H1 (cell line): ENCODE results near the gene ITGB2. TPM values are rescaled to one million over a fixed set of nuclear protein-coding genes. Genes with fewer than 3 reads are reported as not detected.

Experiments
- CTCF ChIA-PET: fragments of 300-600 bp; sonication (Branson Sonifier 250); formaldehyde crosslinking; loops from one replicate; lab custom pipeline; 2021; ENCODE audit not compliant: partially characterized antibody; lab: Charles Lee
- POLR2A ChIA-PET: fragments of 300-600 bp; sonication (Branson Sonifier 250); formaldehyde crosslinking; loops from one replicate; lab custom pipeline; 2021; ENCODE audit warnings: inconsistent platforms; ENCODE audit not compliant: partially characterized antibody; lab: Charles Lee
- DNase-seq, 2 experiments: peaks; one replicate each; pipeline versions ENCODE4 v3.0.0 to v3.0.0-alpha.2; 2010 to 2022; ENCODE audit warnings: low spot score in 2 of 2, low read depth in 1 of 2, mixed read lengths in 1 of 2
- FAIRE-seq: peaks from 2 replicates; lab custom pipeline; 2011; peaks lifted over from hg19 to GRCh38; lab: Jason Lieb, UNC
- H2AFZ ChIP-seq: 2 replicates; pipeline ENCODE4 v1.8.1; 2012; ENCODE audit warnings: low read length, inconsistent platforms
- H2AK5ac ChIP-seq: 2 replicates; pipeline ENCODE4 v1.6.1; 2013; ENCODE audit warnings: low read depth, low read length
- H2BK120ac ChIP-seq: replicated peaks from 2 replicates; pipeline ENCODE3; 2013; ENCODE audit warnings: low read depth, low read length, inconsistent platforms
- H2BK12ac ChIP-seq: 2 replicates; pipeline ENCODE4 v1.6.1; 2013; ENCODE audit warnings: low read depth, low read length
- H2BK15ac ChIP-seq: 2 replicates; pipeline ENCODE4 v1.6.1; 2013; ENCODE audit warnings: low read length
- H2BK20ac ChIP-seq: 2 replicates; pipeline ENCODE4 v1.6.1; 2013; ENCODE audit warnings: low read length
- H2BK5ac ChIP-seq: 2 replicates; pipeline ENCODE4 v1.6.1; 2013; ENCODE audit warnings: low read depth, low read length
- H3K14ac ChIP-seq: 2 replicates; pipeline ENCODE4 v1.6.1; 2013; ENCODE audit warnings: inconsistent platforms; ENCODE audit not compliant: insufficient read length
- H3K18ac ChIP-seq: 2 replicates; pipeline ENCODE4 v1.6.1; 2013; ENCODE audit warnings: low read length; ENCODE audit errors: extremely low read depth
- H3K23ac ChIP-seq: 2 replicates; pipeline ENCODE4 v1.6.1; 2013; ENCODE audit warnings: inconsistent platforms; ENCODE audit not compliant: insufficient read length
- H3K23me2 ChIP-seq: 2 replicates; pipeline ENCODE4 v1.6.1; 2013; ENCODE audit warnings: low read depth, low read length
- H3K27ac ChIP-seq: 2 replicates; pipeline ENCODE4 v1.6.1; 2011; ENCODE audit warnings: low read depth, low read length, inconsistent platforms
- H3K27me3 ChIP-seq, 4 experiments: replicated peaks in 1 of 4; 1 replicate in 1 of 4; 2 replicates in 3 of 4; pipeline versions ENCODE4 v1.6.1 to v1.8.1; 2011 to 2013; ENCODE audit warnings: low read length in 3 of 4, mild to moderate bottlenecking in 3 of 4, inconsistent platforms in 2 of 4, mixed read lengths in 2 of 4, moderate library complexity in 1 of 4; ENCODE audit not compliant: control insufficient read depth in 3 of 4, insufficient read depth in 3 of 4; ENCODE audit errors: extremely low read depth in 1 of 4
- H3K36me3 ChIP-seq, 4 experiments: 2 replicates each; pipeline versions ENCODE4 v1.6.1 to v1.8.1; 2011 to 2013; ENCODE audit warnings: mild to moderate bottlenecking in 4 of 4, low read length in 3 of 4, moderate library complexity in 2 of 4, control low read depth in 1 of 4, inconsistent platforms in 1 of 4; ENCODE audit not compliant: insufficient read depth in 4 of 4, control insufficient read depth in 2 of 4
- H3K4ac ChIP-seq: replicated peaks from 2 replicates; pipeline ENCODE3; 2013; ENCODE audit warnings: low read length, low read depth, mixed read lengths, inconsistent platforms; ENCODE audit not compliant: insufficient read length
- H3K4me1 ChIP-seq, 4 experiments: replicated peaks in 1 of 4; 1 replicate in 1 of 4; 2 replicates in 3 of 4; pipeline versions ENCODE4 v1.6.1 to v1.8.1; 2011 to 2013; ENCODE audit warnings: low read length in 3 of 4, inconsistent platforms in 2 of 4, mixed read lengths in 1 of 4; ENCODE audit not compliant: insufficient read depth in 4 of 4, control insufficient read depth in 3 of 4
- H3K4me2 ChIP-seq, 2 experiments: 2 replicates each; pipeline versions ENCODE4 v1.6.1 to v1.8.1; 2011 to 2013; ENCODE audit warnings: low read depth in 2 of 2, low read length in 2 of 2, control low read depth in 1 of 2, inconsistent platforms in 1 of 2, mild to moderate bottlenecking in 1 of 2; ENCODE audit not compliant: insufficient read depth in 1 of 2
- H3K4me3 ChIP-seq, 4 experiments: fragments of 200-600, 300-600 bp in 1 of 4; sonication (generic), shearing (Covaris generic), sonication (Bioruptor Twin) in 1 of 4; 2 replicates each; pipeline versions ENCODE4 v1.5.1 to v1.8.1; 2011 to 2016; ENCODE audit warnings: low read length in 4 of 4, low read depth in 3 of 4, control low read depth in 2 of 4, inconsistent platforms in 2 of 4, mild to moderate bottlenecking in 2 of 4, mixed read lengths in 1 of 4, moderate library complexity in 1 of 4; ENCODE audit not compliant: insufficient read depth in 2 of 4; ENCODE audit errors: extremely low read depth in 1 of 4
- H3K56ac ChIP-seq: replicated peaks from 2 replicates; pipeline ENCODE3; 2013; ENCODE audit warnings: low read depth, mild to moderate bottlenecking, mixed read lengths, low read length, inconsistent platforms; ENCODE audit not compliant: insufficient read length
- H3K79me1 ChIP-seq: 2 replicates; pipeline ENCODE4 v1.6.1; 2013; ENCODE audit warnings: low read depth, low read length, control low read depth
- H3K79me2 ChIP-seq, 2 experiments: 2 replicates each; pipeline versions ENCODE4 v1.6.1 to v1.8.1; 2012 to 2013; ENCODE audit warnings: low read length in 2 of 2, mild to moderate bottlenecking in 2 of 2, inconsistent platforms in 1 of 2; ENCODE audit not compliant: insufficient read depth in 2 of 2, control insufficient read depth in 1 of 2
- H3K9ac ChIP-seq, 4 experiments: replicated peaks in 1 of 4; 1 replicate in 1 of 4; 2 replicates in 3 of 4; pipeline versions ENCODE4 v1.6.1 to v1.8.1; 2011 to 2013; ENCODE audit warnings: low read depth in 3 of 4, low read length in 3 of 4, control low read depth in 2 of 4, mild to moderate bottlenecking in 2 of 4, moderate library complexity in 2 of 4, inconsistent platforms in 1 of 4; ENCODE audit errors: extremely low read depth in 1 of 4
- H3K9me3 ChIP-seq, 2 experiments: 2 replicates each; pipeline versions ENCODE4 v1.6.1 to v1.8.1; 2012 to 2013; ENCODE audit warnings: mild to moderate bottlenecking in 2 of 2, moderate library complexity in 2 of 2, control low read depth in 1 of 2, inconsistent platforms in 1 of 2, low read depth in 1 of 2, low read length in 1 of 2, mixed read lengths in 1 of 2; ENCODE audit not compliant: insufficient read depth in 2 of 2
- H4K20me1 ChIP-seq, 2 experiments: replicated peaks in 1 of 2; 2 replicates each; pipeline versions ENCODE3 to v1.8.1; 2011 to 2013; ENCODE audit warnings: inconsistent platforms in 2 of 2, low read length in 2 of 2, mild to moderate bottlenecking in 1 of 2; ENCODE audit not compliant: insufficient read depth in 2 of 2, control insufficient read depth in 1 of 2
- H4K5ac ChIP-seq: 2 replicates; pipeline ENCODE4 v1.6.1; 2013; ENCODE audit warnings: low read length, low read depth, mixed read lengths, inconsistent platforms; ENCODE audit not compliant: insufficient read length
- H4K8ac ChIP-seq: 2 replicates; pipeline ENCODE4 v1.8.0; 2013; ENCODE audit warnings: mild to moderate bottlenecking, moderate library complexity, low read length, inconsistent platforms; ENCODE audit not compliant: insufficient read depth; ENCODE audit errors: extremely low read depth
- H4K91ac ChIP-seq: replicated peaks from 2 replicates; pipeline ENCODE3; 2013; ENCODE audit warnings: low read length, mixed read lengths, inconsistent platforms; ENCODE audit not compliant: insufficient read length
- CEBPB ChIP-seq: IDR thresholded peaks from 2 replicates; pipeline ENCODE4 v1.6.1; 2012; ENCODE audit warnings: low read depth, low read length
- EZH2 ChIP-seq: fragments of 200-600 bp; sonication (generic); IDR thresholded peaks from 2 replicates; pipeline ENCODE4 v1.7.1; 2012; ENCODE audit warnings: low read depth, mild to moderate bottlenecking, moderate library complexity, low read length, inconsistent platforms; ENCODE audit not compliant: severe bottlenecking
- GTF2F1 ChIP-seq: IDR thresholded peaks from 2 replicates; pipeline ENCODE4 v1.6.1; 2012; ENCODE audit warnings: low read depth, low read length, improper control_type of control experiment, borderline replicate concordance
- JUN ChIP-seq: IDR thresholded peaks from 2 replicates; pipeline ENCODE4 v1.6.1; 2011; ENCODE audit warnings: low read depth, mild to moderate bottlenecking, improper control_type of control experiment, low read length
- MAX ChIP-seq: IDR thresholded peaks from 2 replicates; pipeline ENCODE4 v1.6.1; 2012; ENCODE audit warnings: inconsistent platforms
- NRF1 ChIP-seq: IDR thresholded peaks from 2 replicates; pipeline ENCODE4 v1.6.1; 2011; ENCODE audit warnings: mild to moderate bottlenecking, low read depth, low read length, improper control_type of control experiment
- SAP30 ChIP-seq: fragments of 300-600 bp; sonication (generic); IDR thresholded peaks from 2 replicates; pipeline ENCODE4 v1.7.1; 2012; ENCODE audit warnings: low read length, moderate library complexity, mild to moderate bottlenecking, inconsistent platforms; ENCODE audit not compliant: insufficient read depth, insufficient replicate concordance
- SP2 ChIP-seq: IDR thresholded peaks from 2 replicates; pipeline ENCODE4 v1.6.1; 2012; ENCODE audit warnings: mild to moderate bottlenecking, low read length, inconsistent platforms
- SP4 ChIP-seq: IDR thresholded peaks from 2 replicates; pipeline ENCODE4 v1.6.1; 2012; ENCODE audit warnings: low read length, inconsistent platforms
- SRF ChIP-seq: IDR thresholded peaks from 2 replicates; pipeline ENCODE4 v1.6.1; 2011; ENCODE audit warnings: mild to moderate bottlenecking, low read depth, low read length, moderate library complexity
- TAF7 ChIP-seq: optimal IDR thresholded peaks from 2 replicates; pipeline ENCODE3; 2011; ENCODE audit warnings: low read depth, mild to moderate bottlenecking, inconsistent platforms, low read length, moderate library complexity, borderline replicate concordance
- TCF12 ChIP-seq: IDR thresholded peaks from 2 replicates; pipeline ENCODE4 v1.6.1; 2011; ENCODE audit warnings: low read depth, mild to moderate bottlenecking, low read length
- ZNF274 ChIP-seq: IDR thresholded peaks from 2 replicates; pipeline ENCODE4 v1.7.0; 2012; ENCODE audit warnings: low read length, borderline replicate concordance; ENCODE audit errors: extremely low read depth
- WGBS, 2 experiments: shearing (Covaris generic) in 1 of 2; methylation state at CpG; one replicate each; pipeline versions ENCODE4 v1.1.6 to v1.1.7; 2013 to 2015; ENCODE audit warnings: low lambda C conversion rate in 2 of 2, mixed read lengths in 2 of 2, inconsistent platforms in 1 of 2, low coverage in 1 of 2, missing lambda C conversion rate in 1 of 2; ENCODE audit not compliant: insufficient replicate concordance in 2 of 2, insufficient coverage in 1 of 2, insufficient read length in 1 of 2; ENCODE audit errors: extremely low coverage in 1 of 2, missing lambda C conversion rate in 1 of 2; 5-methylcytosine and 5-hydroxymethylcytosine counted together
- polyA plus RNA-seq, 7 experiments: library from polyadenylated mRNA; depleted of rRNA in 3 of 7; stranded (reverse) in 5 of 7; unstranded in 2 of 7; fragments of >200 nt in 5 of 7; fragments of 200-250 nt in 2 of 7; gene quantifications; 1 replicate in 5 of 7; 2 replicates in 1 of 7; 4 replicates in 1 of 7; pipeline versions ENCODE4 v1.2.1 to v1.2.3, GENCODE V29; 2011 to 2013; ENCODE audit warnings: missing spikeins in 2 of 7, mixed read lengths in 2 of 7
- total RNA-seq: library from RNA; stranded (reverse); fragmentation: NEBNext Ultra II Directional; extraction: Animal tissue kit (Norgen Biotek cat#: 25700); gene quantifications from 2 replicates; pipeline ENCODE4 v1.2.1, GENCODE V29; 2021

Gene ITGB2
- total and polyA plus RNA-seq, 2 of the 8 experiments (the other 6 are each of a cell fraction or from before 2014, with no cell fraction given), result 0.24 to 0.63 TPM

DNA sequence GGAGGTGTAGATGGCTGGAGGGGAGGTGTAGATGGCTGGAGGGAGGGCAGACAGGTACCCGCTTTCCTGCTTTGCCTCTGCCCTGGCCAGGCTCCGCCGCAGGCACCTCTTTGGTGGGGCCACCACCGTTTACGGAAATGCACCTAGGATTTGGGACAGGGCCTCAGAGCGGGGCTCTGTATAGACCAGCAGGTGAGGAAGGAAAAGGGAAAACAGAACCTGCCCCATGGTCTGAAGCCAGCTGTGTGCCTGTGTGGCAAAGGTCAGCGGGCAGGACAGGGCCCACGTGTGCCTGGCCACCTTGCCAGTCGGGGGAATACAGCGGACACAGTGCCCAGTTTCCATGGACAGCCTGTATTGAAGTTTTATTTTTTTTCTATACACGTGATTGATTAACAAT is 35.1 kb downstream of the ITGB2 start:
- 87% methylated on average over 11 of the region's 11 CpGs; no CpG with 5 or more reads in 1 of the 2 experiments for WGBS, 2 experiments
- no peaks in the 10 kb centered on the region for H3K4me1 ChIP-seq
- H2AFZ ChIP-seq, result no peak overlapping the region
- no peak overlapping the region for H3K4me2 ChIP-seq
- H4K91ac ChIP-seq, result no peak overlapping the region
- FAIRE-seq (no peak), DNase-seq (no peak)
- H3K23me2 ChIP-seq, result no peaks in the 10 kb centered on the region
- no peaks in the 10 kb centered on the region for H3K27me3 ChIP-seq
- H4K5ac ChIP-seq, result no peak overlapping the region
- no peak overlapping the region for H3K4me3 ChIP-seq
- no peak overlapping the region for H3K23ac ChIP-seq
- no peak overlapping the region for H2AK5ac ChIP-seq
- CTCF ChIA-PET, result no interaction called here
- no peak for TF ChIP-seq SP2
- TF ChIP-seq EZH2, result no peak
- no peak for TF ChIP-seq MAX
- TF ChIP-seq SP4, result no peak
- no peak for TF ChIP-seq GTF2F1
- no peak for TF ChIP-seq JUN
- no peak for TF ChIP-seq SRF
- no peak for TF ChIP-seq TCF12
- no peak for TF ChIP-seq NRF1
- TF ChIP-seq CEBPB, result no peak
- TF ChIP-seq ZNF274, result no peak
- TF ChIP-seq TAF7, result no peak
- TF ChIP-seq SAP30, result no peak
- H3K4ac ChIP-seq, result no peak overlapping the region
- H2BK12ac ChIP-seq, result no peak overlapping the region
- H4K8ac ChIP-seq, result no peak overlapping the region
- no peaks in the 10 kb centered on the region for H3K79me1 ChIP-seq
- H3K27ac ChIP-seq, result no peak overlapping the region
- no peak overlapping the region for H2BK5ac ChIP-seq
- POLR2A ChIA-PET, result no interaction called here
- H4K20me1 ChIP-seq, result peaks cover 0 to 2% of the 10 kb centered on the region in 2 experiments
- H3K9ac ChIP-seq, result no peak overlapping the region
- H2BK15ac ChIP-seq, result no peak overlapping the region
- H3K79me2 ChIP-seq, result no peaks in the 10 kb centered on the region
- no peak overlapping the region for H2BK20ac ChIP-seq
- H3K14ac ChIP-seq, result no peak overlapping the region
- H3K18ac ChIP-seq, result no peak overlapping the region
- H3K36me3 ChIP-seq, result no peaks in the 10 kb centered on the region
- H3K56ac ChIP-seq, result no peak overlapping the region
- H3K9me3 ChIP-seq, result no peaks in the 10 kb centered on the region
- H2BK120ac ChIP-seq, result no peak overlapping the region
